PC-3 (cell line): Measurements from ENCODE around the gene CBX5. TPM values are rescaled to one million over a fixed set of nuclear protein-coding genes. Genes with fewer than 3 reads are reported as not detected.
"Not testable (repeated sequence)": the region's sequence is repeated elsewhere in the genome, so short reads cannot be mapped to it uniquely, and the experiment has no call there.

Experiments
- ATAC-seq: fragments of 200-7000 bp; cut with Tn5 transposase; 2 replicates; pipeline ENCODE4 v1.9.1; 2020; ENCODE audit warnings: mild to moderate bottlenecking, moderate library complexity
- BruUV-seq: library from RNA; stranded (reverse); fragments of 400-500 nt; replicated peaks from 2 replicates; lab custom pipeline; 2021; lab: Mats Ljungman, UMichigan
- CTCF ChIA-PET: fragments of 300-600 bp; sonication (Branson Sonifier 250); formaldehyde crosslinking; loops from one replicate; lab custom pipeline; 2022; ENCODE audit warnings: antibody characterized with exemption; lab: Charles Lee
- POLR2A ChIA-PET: fragments of 300-600 bp; sonication (Branson Sonifier 250); formaldehyde crosslinking; loops from one replicate; lab custom pipeline; 2022; ENCODE audit warnings: antibody characterized with exemption; ENCODE audit not compliant: unreplicated experiment; lab: Charles Lee
- DNase-seq: peaks from one replicate; pipeline ENCODE4 v3.0.0-alpha.2; 2015
- H2AFZ ChIP-seq: fragments of 300-600 bp; sonication (generic); 2 replicates; pipeline ENCODE4 v1.6.0; 2016; ENCODE audit warnings: antibody characterized with exemption, low read length
- H3F3A ChIP-seq: fragments of 300-600 bp; sonication (generic); one replicate; pipeline ENCODE4 v1.6.0; 2017; ENCODE audit warnings: antibody characterized with exemption, low read length, control low read depth, mild to moderate bottlenecking; ENCODE audit not compliant: unreplicated experiment
- H3K27ac ChIP-seq: fragments of 300-600 bp; sonication (generic); 2 replicates; pipeline ENCODE4 v1.5.1; 2016; ENCODE audit warnings: mild to moderate bottlenecking, low read length
- H3K27me3 ChIP-seq: fragments of 300-600 bp; sonication (generic); 2 replicates; pipeline ENCODE4 v1.6.1; 2016; ENCODE audit warnings: low read length, mixed read lengths
- H3K36me3 ChIP-seq: fragments of 300-600 bp; sonication (generic); 2 replicates; pipeline ENCODE4 v1.6.1; 2016; ENCODE audit warnings: low read depth, mixed run types, low read length, mixed read lengths
- H3K4me1 ChIP-seq: fragments of 300-600 bp; sonication (generic); 2 replicates; pipeline ENCODE4 v1.5.1; 2016; ENCODE audit warnings: low read length; ENCODE audit not compliant: insufficient read depth
- H3K4me2 ChIP-seq: fragments of 300-600 bp; sonication (generic); 2 replicates; pipeline ENCODE4 v1.6.0; 2016; ENCODE audit warnings: low read length
- H3K4me3 ChIP-seq: fragments of 300-600 bp; sonication (generic); 2 replicates; pipeline ENCODE4 v1.5.1; 2016; ENCODE audit warnings: mild to moderate bottlenecking, low read length, mixed read lengths
- H3K79me2 ChIP-seq: fragments of 300-600 bp; sonication (generic); 2 replicates; pipeline ENCODE4 v1.6.1; 2017; ENCODE audit warnings: low read length, mixed read lengths
- H3K9ac ChIP-seq: fragments of 300-600 bp; sonication (generic); 2 replicates; pipeline ENCODE4 v1.6.0; 2016; ENCODE audit warnings: mild to moderate bottlenecking, low read length
- H3K9me2 ChIP-seq: fragments of 300-600 bp; sonication (generic); replicated peaks from 2 replicates; pipeline ENCODE4 v1.6.1; 2016; ENCODE audit warnings: mixed run types, low read length, mixed read lengths
- H3K9me3 ChIP-seq: fragments of 300-600 bp; sonication (generic); 2 replicates; pipeline ENCODE4 v1.6.1; 2016; ENCODE audit warnings: low read length, mixed read lengths
- H4K20me1 ChIP-seq: fragments of 300-600 bp; sonication (generic); 2 replicates; pipeline ENCODE4 v1.6.1; 2016; ENCODE audit warnings: low read length, mixed read lengths
- EZH2 ChIP-seq: fragments of 300-600 bp; sonication (generic); IDR thresholded peaks from one replicate; pipeline ENCODE4 v1.6.1; 2017; ENCODE audit warnings: antibody characterized with exemption, mild to moderate bottlenecking, low read length; ENCODE audit not compliant: unreplicated experiment
- EZH2phosphoT487 ChIP-seq: fragments of 300-600 bp; sonication (generic); IDR thresholded peaks from 2 replicates; pipeline ENCODE4 v1.6.1; 2018; ENCODE audit warnings: mild to moderate bottlenecking, antibody characterized with exemption, low read length, borderline replicate concordance
- intact Hi-C: fragments of 100-400 bp; cut with micrococcal nuclease; formaldehyde crosslinking; loops from 2 replicates; pipeline ENCODE4 v1.9.0; 2023
- total RNA-seq: library from RNA; depleted of rRNA; stranded (reverse); fragments of >200 nt; gene quantifications from 2 replicates; pipeline ENCODE4 v1.2.3, GENCODE V29; 2014
- TF ChIP-seq, protein P1 (sequence below): fragments of 300-600 bp; sonication (generic); conservative IDR thresholded peaks from 2 replicates; pipeline ENCODE4 v1.5.1; 2017; ENCODE audit warnings: antibody characterized with exemption, low read depth, mild to moderate bottlenecking, low read length

Gene CBX5
- total RNA-seq, 1 experiment from 2014 or later = 14.9 TPM

- Histone ChIP-seq H3K27ac (no peak overlapping the region), H3K9me3 (no peaks in the 10 kb centered on the region), H3K4me2 (peak overlapping the region; percentile 89), H2AFZ (no peak overlapping the region), H3K27me3 (no peaks in the 10 kb centered on the region), H3F3A (peaks cover 37% of the 10 kb centered on the region), H3K9ac (peak overlapping the region; percentile 99), H3K36me3 (peaks cover 75% of the 10 kb centered on the region), H4K20me1 (peaks cover 69% of the 10 kb centered on the region), H3K4me3 (peak overlapping the region; percentile 88), H3K79me2 (peaks cover 61% of the 10 kb centered on the region), H3K4me1 (peaks cover 20% of the 10 kb centered on the region), H3K9me2 (no peaks in the 10 kb centered on the region)
- TF ChIP-seq, protein P1, sequence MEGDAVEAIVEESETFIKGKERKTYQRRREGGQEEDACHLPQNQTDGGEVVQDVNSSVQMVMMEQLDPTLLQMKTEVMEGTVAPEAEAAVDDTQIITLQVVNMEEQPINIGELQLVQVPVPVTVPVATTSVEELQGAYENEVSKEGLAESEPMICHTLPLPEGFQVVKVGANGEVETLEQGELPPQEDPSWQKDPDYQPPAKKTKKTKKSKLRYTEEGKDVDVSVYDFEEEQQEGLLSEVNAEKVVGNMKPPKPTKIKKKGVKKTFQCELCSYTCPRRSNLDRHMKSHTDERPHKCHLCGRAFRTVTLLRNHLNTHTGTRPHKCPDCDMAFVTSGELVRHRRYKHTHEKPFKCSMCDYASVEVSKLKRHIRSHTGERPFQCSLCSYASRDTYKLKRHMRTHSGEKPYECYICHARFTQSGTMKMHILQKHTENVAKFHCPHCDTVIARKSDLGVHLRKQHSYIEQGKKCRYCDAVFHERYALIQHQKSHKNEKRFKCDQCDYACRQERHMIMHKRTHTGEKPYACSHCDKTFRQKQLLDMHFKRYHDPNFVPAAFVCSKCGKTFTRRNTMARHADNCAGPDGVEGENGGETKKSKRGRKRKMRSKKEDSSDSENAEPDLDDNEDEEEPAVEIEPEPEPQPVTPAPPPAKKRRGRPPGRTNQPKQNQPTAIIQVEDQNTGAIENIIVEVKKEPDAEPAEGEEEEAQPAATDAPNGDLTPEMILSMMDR = no peak
- TF ChIP-seq EZH2phosphoT487 = no peak
- no peak for TF ChIP-seq EZH2
- DNase-seq (no peak), ATAC-seq (no peak)
- intact Hi-C loops = no loop called here
- CTCF ChIA-PET = interaction anchor here (0.5 kb wide), 1 partner anchor 31 kb away, joined by 5 read pairs; no protein-coding TSS in a partner anchor
- POLR2A ChIA-PET = no interaction called here
- no TSS peak for BruUV-seq
Observed at GRCh38 chr12:54282949-54283593, 3.1 kb upstream of the CBX5 start.

GRCh38 chr12:54281694-54282093, 1.8 kb upstream of the CBX5 start:
- BruUV-seq, H3K9me3 ChIP-seq, POLR2A ChIA-PET, H3K9me2 ChIP-seq, intact Hi-C loops, H2AFZ ChIP-seq, DNase-seq, H3K27me3 ChIP-seq, ATAC-seq: not testable (repeated sequence)
- Histone ChIP-seq H3F3A (peaks cover 24% of the 10 kb centered on the region), H3K4me1 (peaks cover 29% of the 10 kb centered on the region), H4K20me1 (peaks cover 55% of the 10 kb centered on the region), H3K36me3 (peaks cover 69% of the 10 kb centered on the region), H3K27ac (peak overlapping the region; percentile 63; the same call in 1 of the 2 replicates), H3K4me2 (peak overlapping the region; percentile 89), H3K4me3 (peak overlapping the region; percentile 88), H3K9ac (peak overlapping the region; percentile 99), H3K79me2 (peaks cover 75% of the 10 kb centered on the region)
- CTCF ChIA-PET = interaction anchor here (0.7 kb wide), 1 partner anchor 13 kb away, joined by 3 read pairs; no protein-coding TSS in a partner anchor

DNA sequence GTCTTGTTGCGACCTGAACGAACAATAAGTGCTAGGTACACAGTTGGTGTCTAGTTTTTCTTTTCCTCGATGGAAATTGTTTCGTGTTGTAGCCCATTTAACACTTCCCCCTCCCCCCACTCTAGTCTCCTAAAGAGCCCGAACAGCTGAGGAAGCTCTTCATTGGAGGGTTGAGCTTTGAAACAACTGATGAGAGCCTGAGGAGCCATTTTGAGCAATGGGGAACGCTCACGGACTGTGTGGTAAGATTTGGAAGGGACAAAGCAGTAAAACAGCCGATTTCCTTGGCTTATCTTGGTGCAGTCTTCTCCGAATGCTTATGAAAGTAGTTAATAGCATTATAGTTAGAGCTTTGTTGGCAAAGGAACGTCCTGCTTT, 1.3 kb upstream of the CBX5 start:
- BruUV-seq, H2AFZ ChIP-seq, POLR2A ChIA-PET, intact Hi-C loops, H3K9me3 ChIP-seq, H3K9me2 ChIP-seq, ATAC-seq, H3K27me3 ChIP-seq, DNase-seq: not testable (repeated sequence)
- H3K79me2 ChIP-seq = peaks cover 79% of the 10 kb centered on the region
- peaks cover 31% of the 10 kb centered on the region for H3K4me1 ChIP-seq
- H3K36me3 ChIP-seq = peaks cover 67% of the 10 kb centered on the region
- H4K20me1 ChIP-seq = peaks cover 51% of the 10 kb centered on the region
- H3F3A ChIP-seq = peaks cover 19% of the 10 kb centered on the region
- peak overlapping the region; percentile 89 for H3K4me2 ChIP-seq
- peak overlapping the region; percentile 99 for H3K9ac ChIP-seq
- H3K4me3 ChIP-seq = peak overlapping the region; percentile 88
- CTCF ChIA-PET = interaction anchor here (0.7 kb wide), 1 partner anchor 14 kb away, joined by 3 read pairs; no protein-coding TSS in a partner anchor
- H3K27ac ChIP-seq = peak overlapping the region; percentile 63
